Measurements from ENCODE around the gene DISP2. TPM values are rescaled to one million over a fixed set of nuclear protein-coding genes. Genes with fewer than 3 reads are reported as not detected.

The DISP2 gene
- total and polyA plus RNA-seq, 9 of the 15 experiments (the other 6 are each of a cell fraction or from before 2014, with no cell fraction given), result 0.06 to 0.89 (median 0.15) TPM; not detected in 1

- no TSS peak for BruUV-seq (replicated peaks)
- in situ Hi-C loops (cut with MboI), result no loop called here
- TF ChIP-seq ATF2 (CRISPR knock-in tag; IDR thresholded peaks at IDR 0.05), result no peak
- no peak for TF ChIP-seq MTA3 (IDR thresholded peaks at IDR 0.05; ENCODE audit: borderline replicate concordance)
- no peak for TF ChIP-seq MECOM (CRISPR knock-in tag; IDR thresholded peaks at IDR 0.05)
- TF ChIP-seq TFE3 (CRISPR knock-in tag; IDR thresholded peaks at IDR 0.05), result no peak
- no peak for TF ChIP-seq SRSF9 (IDR thresholded peaks at IDR 0.05; ENCODE audit: borderline replicate concordance, low read depth, low read length)
- no peak for TF ChIP-seq ZNF253 (CRISPR knock-in tag; conservative IDR thresholded peaks at IDR 0.05)
- no peak for TF ChIP-seq HDGF (IDR thresholded peaks at IDR 0.05)
- TF ChIP-seq ZNF347 (CRISPR knock-in tag; IDR thresholded peaks at IDR 0.05; ENCODE audit: low read depth), result no peak
- TF ChIP-seq TCF15 (CRISPR knock-in tag; IDR thresholded peaks at IDR 0.05), result no peak
- TF ChIP-seq FIP1L1 (IDR thresholded peaks at IDR 0.05; ENCODE audit: low read depth, low read length, poor library complexity, severe bottlenecking), result no peak
- TF ChIP-seq BRD4 (IDR thresholded peaks at IDR 0.05), result no peak
- TF ChIP-seq FOXP4 (CRISPR knock-in tag; IDR thresholded peaks at IDR 0.05; ENCODE audit: borderline replicate concordance), result no peak
- no peak for TF ChIP-seq MLX (CRISPR knock-in tag; conservative IDR thresholded peaks at IDR 0.05)
These were observed 693 bp downstream of the DISP2 start for GRCh38 chr15:40358471-40359353.

More at GRCh38 chr15:40358471-40359353, 693 bp downstream of the DISP2 start:
- Histone ChIP-seq H3K36me3 (ENCODE audit: control insufficient read depth, insufficient read depth, low read length) (no peaks in the 10 kb centered on the region), H3K9me1 (ENCODE audit: control insufficient read depth, insufficient read depth, low read length) (no peaks in the 10 kb centered on the region), H3K4me1 (replicated peaks in 1 of 2; ENCODE audit: control insufficient read depth in 2 of 2, insufficient read depth in 2 of 2, low read length in 2 of 2) (peaks cover 6 to 26% of the 10 kb centered on the region in 2 experiments; a peak in 4 of 5 replicates), H3K9ac (ENCODE audit: insufficient read depth in 1 of 2, low read depth in 2 of 2, low read length in 2 of 2) (peak overlapping the region in 1 of 2 experiments; percentile 75; a peak in 2 of 4 replicates), H4K20me1 (replicated peaks; ENCODE audit: control insufficient read depth, insufficient read depth, low read length) (no peaks in the 10 kb centered on the region), H3K79me2 (ENCODE audit: control insufficient read depth, insufficient read depth, low read length) (no peaks in the 10 kb centered on the region), H3K27me3 (ENCODE audit: control insufficient read depth in 2 of 2, insufficient read depth in 2 of 2, low read length in 2 of 2) (peaks cover 0 to 9% of the 10 kb centered on the region in 2 experiments; a peak in 1 of 5 replicates), H3K4me2 (ENCODE audit: insufficient read depth, low read length) (peak overlapping the region; percentile 66), H3K4me3 (peak overlapping the region; percentile 53), H3K27ac (ENCODE audit: extremely low read depth, low read depth, low read length) (no peak overlapping the region), H2AFZ (ENCODE audit: low read depth, low read length) (peak overlapping the region; percentile 69; the same call in 1 of the 2 replicates), H3K9me3 (replicated peaks; ENCODE audit: control insufficient read depth, insufficient read depth, low read depth, low read length) (no peaks in the 10 kb centered on the region)
- peak; percentile 52 to 81 (median 67) for DNase-seq (ENCODE audit: extremely low read depth in 1 of 4, low spot score in 3 of 4)
- no peak for FAIRE-seq
- 23% methylated on average over 21 of the region's 31 CpGs for WGBS (ENCODE audit: insufficient coverage, low coverage, missing lambda C conversion rate)
- CTCF ChIA-PET (ENCODE audit: low intra/inter-chr PET ratio), result no interaction called here
- POLR2A ChIA-PET, result interaction anchor here (0.6 kb wide), 1 partner anchor 61 kb away, joined by 3 read pairs; no protein-coding TSS in a partner anchor
- peak; percentile 56 for ATAC-seq
- intact Hi-C loops (cut with micrococcal nuclease), result loop anchor here (5.0 kb wide), 1 partner anchor 64 kb away; no protein-coding TSS in a partner anchor

Data from K562 (cell line).